Gastrocnemius medialis (tissue), 4 donors: Measurements from ENCODE around the gene ADIRF. TPM values are rescaled to one million over a fixed set of nuclear protein-coding genes. Genes with fewer than 3 reads are reported as not detected.
"Not testable (repeated sequence)": the region's sequence is repeated elsewhere in the genome, so short reads cannot be mapped to it uniquely, and the experiment has no call there.

Source experiments
- ATAC-seq, 2 donors: fragments of 150-250 bp; one replicate each; pipeline ENCODE4 v1.9.1; 2016
- DNase-seq, 2 donors: peaks; one replicate each; pipeline ENCODE4 v3.0.0-alpha.2; 2019
- H3K27ac ChIP-seq, 4 donors: fragments of 200-600 bp; sonication (generic); 1 replicate in 1 of 4; 2 replicates in 3 of 4; pipeline ENCODE4 v1.5.1; 2016 to 2018; ENCODE audit warnings: mild to moderate bottlenecking in 2 of 4, moderate library complexity in 1 of 4
- H3K27me3 ChIP-seq, 3 donors: fragments of 200-600 bp; sonication (generic) in 2 of 3; 1 replicate in 1 of 3; 2 replicates in 2 of 3; pipeline versions ENCODE4 v1.5.1 to v1.6.0; 2016 to 2019; ENCODE audit warnings: mild to moderate bottlenecking in 1 of 3, moderate library complexity in 1 of 3
- H3K36me3 ChIP-seq, 2 donors: fragments of 200-600 bp; sonication (generic) in 1 of 2; one replicate each; pipeline ENCODE4 v1.5.1; 2017 to 2018
- H3K4me1 ChIP-seq, 2 donors: fragments of 200-600 bp; sonication (generic) in 1 of 2; one replicate each; pipeline ENCODE4 v1.5.1; 2016 to 2017; ENCODE audit warnings: mild to moderate bottlenecking in 2 of 2
- H3K4me3 ChIP-seq, 4 donors: fragments of 200-600 bp; sonication (generic) in 3 of 4; 1 replicate in 1 of 4; 2 replicates in 3 of 4; pipeline ENCODE4 v1.5.1; 2016 to 2019; ENCODE audit warnings: mild to moderate bottlenecking in 2 of 4
- H3K9me3 ChIP-seq, 3 donors: fragments of 200-600 bp; sonication (generic) in 2 of 3; 1 replicate in 1 of 3; 2 replicates in 2 of 3; pipeline ENCODE4 v1.5.1; 2016 to 2019
- POLR2A ChIP-seq, 2 donors: fragments of 450-650 bp; IDR thresholded peaks; one replicate each; pipeline ENCODE4 v1.6.1; 2017; ENCODE audit warnings: antibody characterized with exemption in 2 of 2, mild to moderate bottlenecking in 2 of 2, moderate library complexity in 2 of 2
- in situ Hi-C, 4 donors: fragments of 200-750 bp; cut with MboI; loops; one replicate each; pipeline versions ENCODE4 v1.15.0 to v1.8.0; 2017; ENCODE audit warnings: low sequenced_read_pairs in 4 of 4
- intact Hi-C: fragments of 100-400 bp; cut with DNase I; formaldehyde crosslinking; loops from one replicate; pipeline ENCODE4 v1.15.1; 2023; ENCODE audit warnings: low total_unique reads
- total RNA-seq, 4 donors: library from RNA; depleted of rRNA; stranded (reverse); fragments of >200 nt; gene quantifications; one replicate each; pipeline versions ENCODE4 v1.1.0 to v1.2.3, GENCODE V29; 2016
- TF ChIP-seq, protein P1 (sequence below), 5 experiments: fragments of 450-650 bp in 3 of 5; fragments of 200-600 bp in 2 of 5; sonication (generic) in 2 of 5; IDR thresholded peaks in 4 of 5; conservative IDR thresholded peaks in 1 of 5; 1 replicate in 4 of 5; 2 replicates in 1 of 5; pipeline ENCODE4 v1.5.1; 2016 to 2019; ENCODE audit warnings: antibody characterized with exemption in 5 of 5, mild to moderate bottlenecking in 3 of 5, moderate library complexity in 3 of 5

The ADIRF gene
- total RNA-seq, 4 donors from 2014 or later = 20.1 to 51.2 (median 31.0) TPM

DNA sequence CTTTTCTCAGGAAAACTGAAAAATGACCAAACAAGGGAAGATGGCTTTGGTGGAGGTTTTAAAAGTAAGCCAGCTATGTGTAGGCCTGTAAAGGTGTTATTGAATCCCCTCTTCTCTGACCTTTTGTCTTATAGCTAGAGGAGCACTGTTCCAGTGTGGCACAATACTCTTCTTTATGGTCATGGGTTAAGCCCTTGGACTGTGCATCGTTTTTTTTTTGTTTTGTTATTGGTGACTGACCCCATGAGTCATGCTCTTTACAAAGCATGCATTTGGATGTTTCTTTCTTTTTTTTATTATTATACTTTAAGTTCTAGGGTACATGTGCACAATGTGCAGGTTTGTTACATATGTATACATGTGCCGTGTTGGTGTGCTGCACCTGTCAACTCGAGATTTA is 32.2 kb downstream of the ADIRF start:
- H3K36me3 ChIP-seq = no peaks in the 10 kb centered on the region
- H3K27me3 ChIP-seq = no peaks in the 10 kb centered on the region
- intact Hi-C loops = no loop called here
- DNase-seq (no peak), ATAC-seq (no peak)
- no peaks in the 10 kb centered on the region for H3K4me1 ChIP-seq
- H3K27ac ChIP-seq = no peak overlapping the region
- TF ChIP-seq, protein P1, sequence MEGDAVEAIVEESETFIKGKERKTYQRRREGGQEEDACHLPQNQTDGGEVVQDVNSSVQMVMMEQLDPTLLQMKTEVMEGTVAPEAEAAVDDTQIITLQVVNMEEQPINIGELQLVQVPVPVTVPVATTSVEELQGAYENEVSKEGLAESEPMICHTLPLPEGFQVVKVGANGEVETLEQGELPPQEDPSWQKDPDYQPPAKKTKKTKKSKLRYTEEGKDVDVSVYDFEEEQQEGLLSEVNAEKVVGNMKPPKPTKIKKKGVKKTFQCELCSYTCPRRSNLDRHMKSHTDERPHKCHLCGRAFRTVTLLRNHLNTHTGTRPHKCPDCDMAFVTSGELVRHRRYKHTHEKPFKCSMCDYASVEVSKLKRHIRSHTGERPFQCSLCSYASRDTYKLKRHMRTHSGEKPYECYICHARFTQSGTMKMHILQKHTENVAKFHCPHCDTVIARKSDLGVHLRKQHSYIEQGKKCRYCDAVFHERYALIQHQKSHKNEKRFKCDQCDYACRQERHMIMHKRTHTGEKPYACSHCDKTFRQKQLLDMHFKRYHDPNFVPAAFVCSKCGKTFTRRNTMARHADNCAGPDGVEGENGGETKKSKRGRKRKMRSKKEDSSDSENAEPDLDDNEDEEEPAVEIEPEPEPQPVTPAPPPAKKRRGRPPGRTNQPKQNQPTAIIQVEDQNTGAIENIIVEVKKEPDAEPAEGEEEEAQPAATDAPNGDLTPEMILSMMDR (IDR thresholded peaks at IDR 0.05 in 4 of 5, conservative IDR thresholded peaks at IDR 0.05 in 1 of 5) = no peak
- no peak for TF ChIP-seq POLR2A (IDR thresholded peaks at IDR 0.05)
- H3K4me3 ChIP-seq = no peak overlapping the region
- in situ Hi-C loops = no loop called here
- H3K9me3 ChIP-seq = no peaks in the 10 kb centered on the region

DNA sequence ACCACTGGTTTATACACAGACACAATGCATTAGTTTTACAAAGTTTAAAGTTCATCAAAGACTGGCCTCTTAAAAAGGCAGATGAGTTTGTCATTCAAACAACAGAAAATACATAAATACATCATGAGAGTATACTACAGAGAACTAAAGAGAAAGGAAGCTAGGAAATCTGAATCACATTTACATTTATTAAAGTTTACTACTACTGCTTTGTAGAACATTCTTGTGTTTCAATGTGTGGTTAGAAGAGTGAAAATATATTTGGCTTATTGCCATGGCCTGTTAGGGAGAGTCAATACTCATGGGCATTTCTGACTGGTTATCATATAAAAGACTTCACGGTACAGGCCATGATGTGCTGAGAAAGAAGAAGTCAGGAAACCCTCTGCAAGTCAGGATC is 38.8 kb downstream of the ADIRF start:
- H3K4me1 ChIP-seq, H3K27me3 ChIP-seq, ATAC-seq, in situ Hi-C loops, H3K9me3 ChIP-seq, H3K27ac ChIP-seq, H3K4me3 ChIP-seq, DNase-seq, H3K36me3 ChIP-seq, intact Hi-C loops: not testable (repeated sequence)

DNA sequence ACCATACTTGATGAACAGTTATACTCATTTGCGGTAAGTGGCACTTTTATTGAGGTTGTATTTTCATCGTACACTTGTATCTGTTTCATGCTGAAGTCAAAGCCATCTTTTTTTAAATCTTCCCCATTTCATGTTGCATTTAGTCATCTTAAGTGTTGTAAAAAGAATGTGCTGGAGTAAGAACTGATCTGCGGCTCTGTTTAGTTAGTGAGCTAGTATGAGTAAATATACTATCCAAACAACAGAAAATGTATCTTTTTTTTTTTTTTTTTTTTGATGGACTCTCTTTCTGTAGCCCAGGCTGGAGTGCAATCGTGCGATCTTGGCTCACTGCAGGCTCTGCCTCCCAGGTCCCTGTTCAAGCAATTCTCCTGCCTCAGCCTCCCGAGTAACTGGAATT is 39.4 kb downstream of the ADIRF start:
- H3K4me3 ChIP-seq, H3K36me3 ChIP-seq, intact Hi-C loops, DNase-seq, H3K9me3 ChIP-seq, H3K27me3 ChIP-seq, in situ Hi-C loops, H3K4me1 ChIP-seq, ATAC-seq, H3K27ac ChIP-seq: not testable (repeated sequence)

DNA sequence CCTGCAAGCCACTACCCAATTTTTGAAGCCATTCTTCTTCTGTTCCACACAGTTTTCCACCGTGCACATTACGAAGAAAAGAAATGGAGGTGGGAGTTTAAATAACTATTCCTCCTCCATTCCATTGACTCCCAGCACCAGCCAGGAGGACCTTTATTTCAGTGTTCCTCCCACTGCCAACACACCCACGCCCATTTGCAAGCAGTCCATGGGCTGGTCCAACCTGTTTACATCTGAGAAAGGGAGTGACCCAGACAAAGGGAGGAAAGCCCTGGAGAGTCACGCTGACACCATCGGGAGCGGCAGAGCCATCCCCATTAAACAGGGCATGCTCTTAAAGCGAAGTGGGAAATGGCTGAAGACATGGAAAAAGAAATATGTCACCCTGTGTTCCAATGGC is 40.0 kb downstream of the ADIRF start:
- H3K4me1 ChIP-seq, ATAC-seq, H3K4me3 ChIP-seq, DNase-seq, H3K36me3 ChIP-seq, in situ Hi-C loops, H3K27ac ChIP-seq, H3K27me3 ChIP-seq, H3K9me3 ChIP-seq, intact Hi-C loops: not testable (repeated sequence)

DNA sequence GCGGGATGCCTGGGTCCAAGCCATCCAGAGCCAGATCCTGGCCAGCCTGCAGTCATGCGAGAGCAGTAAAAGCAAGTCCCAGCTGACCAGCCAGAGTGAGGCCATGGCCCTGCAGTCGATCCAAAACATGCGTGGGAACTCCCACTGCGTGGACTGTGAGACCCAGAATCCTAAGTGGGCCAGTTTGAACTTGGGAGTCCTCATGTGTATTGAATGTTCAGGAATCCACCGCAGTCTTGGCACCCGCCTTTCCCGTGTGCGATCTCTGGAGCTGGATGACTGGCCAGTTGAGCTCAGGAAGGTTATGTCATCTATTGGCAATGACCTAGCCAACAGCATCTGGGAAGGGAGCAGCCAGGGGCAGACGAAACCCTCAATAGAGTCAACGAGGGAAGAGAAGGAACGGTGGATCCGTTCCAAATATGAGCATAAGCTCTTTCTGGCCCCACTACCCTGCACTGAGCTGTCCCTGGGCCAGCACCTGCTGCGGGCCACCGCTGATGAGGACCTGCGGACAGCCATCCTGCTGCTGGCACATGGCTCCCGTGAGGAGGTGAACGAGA is 40.9 kb downstream of the ADIRF start:
- H3K27me3 ChIP-seq, H3K4me3 ChIP-seq, H3K27ac ChIP-seq, in situ Hi-C loops, H3K9me3 ChIP-seq, ATAC-seq, intact Hi-C loops, H3K4me1 ChIP-seq, H3K36me3 ChIP-seq: not testable (repeated sequence)
- peak in 1 of 2 donors; percentile 20 for DNase-seq

DNA sequence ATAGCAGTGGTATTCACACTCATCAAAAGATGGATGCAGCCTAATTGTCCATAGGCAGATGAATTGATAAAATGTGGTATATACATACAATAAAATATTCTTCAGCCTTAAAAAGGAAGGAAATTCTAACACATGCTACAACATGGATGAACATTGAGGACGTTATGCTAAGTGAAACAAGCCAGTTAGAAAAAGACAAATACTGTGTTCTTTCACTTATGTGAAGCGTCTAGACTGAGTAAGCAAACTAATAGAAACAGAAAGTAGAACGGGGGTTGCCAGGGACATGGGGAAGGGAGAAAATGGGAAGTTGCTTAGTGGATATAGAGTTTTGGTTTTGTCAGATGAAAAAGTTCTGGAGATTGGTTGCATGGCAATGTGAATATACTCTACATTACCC is 45.2 kb downstream of the ADIRF start:
- DNase-seq, H3K27me3 ChIP-seq, H3K9me3 ChIP-seq, in situ Hi-C loops, ATAC-seq, intact Hi-C loops, H3K4me3 ChIP-seq, H3K27ac ChIP-seq, H3K36me3 ChIP-seq, H3K4me1 ChIP-seq: not testable (repeated sequence)

DNA sequence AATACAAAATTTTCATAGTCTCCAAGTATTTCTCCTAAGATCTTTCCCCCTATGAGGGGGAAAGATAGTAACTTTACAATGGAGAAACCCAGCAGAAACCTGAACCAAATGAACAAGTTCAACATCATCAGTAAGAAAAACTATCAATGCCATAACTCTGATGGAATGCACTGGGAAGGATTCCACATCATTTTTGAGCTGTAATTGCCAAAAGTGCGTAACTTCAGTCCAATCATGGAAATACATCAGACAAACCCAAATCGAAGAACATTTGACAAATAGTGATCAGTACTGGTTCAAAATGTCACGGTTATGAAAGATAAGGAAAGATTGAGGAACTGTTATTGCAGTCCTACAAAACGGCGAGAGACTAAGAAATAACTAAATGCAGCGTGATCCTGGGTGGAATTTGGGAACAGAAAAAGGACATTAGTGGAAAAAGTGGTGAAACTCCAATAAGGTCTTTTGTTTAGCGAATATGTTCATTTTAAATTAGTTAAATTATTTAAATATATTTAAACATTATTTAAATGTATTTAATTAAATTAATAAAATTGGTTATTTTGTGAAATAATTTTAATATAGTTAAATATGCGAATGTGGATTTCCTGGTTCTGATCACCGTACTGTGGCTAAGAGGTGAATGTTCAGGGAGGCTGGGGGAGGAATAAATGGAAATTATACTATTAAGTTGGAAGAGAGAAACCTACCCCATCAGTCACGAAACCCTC is 46.9 kb downstream of the ADIRF start:
- H3K4me1 ChIP-seq, H3K27ac ChIP-seq, H3K27me3 ChIP-seq, DNase-seq, H3K36me3 ChIP-seq, H3K4me3 ChIP-seq, H3K9me3 ChIP-seq, ATAC-seq, intact Hi-C loops, in situ Hi-C loops: not testable (repeated sequence)

DNA sequence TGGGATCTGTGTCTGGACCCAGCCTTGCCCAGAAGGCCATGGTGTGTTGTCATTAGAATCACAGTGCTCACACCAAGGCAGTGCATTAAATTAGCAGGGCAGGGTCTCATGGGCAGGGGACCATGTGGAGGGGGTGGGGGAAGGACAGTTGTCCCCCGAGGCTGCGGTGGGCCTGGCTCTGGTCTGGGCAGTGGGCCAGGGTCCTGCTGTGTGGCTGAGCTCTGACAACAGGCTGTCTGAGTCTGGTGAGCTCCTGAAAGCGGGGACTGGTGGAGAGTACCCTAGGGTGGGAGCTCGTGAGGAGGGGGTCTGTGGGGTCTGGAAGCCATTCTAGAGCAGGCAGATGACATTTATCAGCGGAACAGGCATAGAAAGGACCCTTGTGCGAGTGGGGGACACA is 49.8 kb downstream of the ADIRF start:
- H3K9me3 ChIP-seq, in situ Hi-C loops, ATAC-seq, H3K36me3 ChIP-seq, H3K4me3 ChIP-seq, H3K4me1 ChIP-seq, H3K27ac ChIP-seq, H3K27me3 ChIP-seq, DNase-seq, intact Hi-C loops: not testable (repeated sequence)

DNA sequence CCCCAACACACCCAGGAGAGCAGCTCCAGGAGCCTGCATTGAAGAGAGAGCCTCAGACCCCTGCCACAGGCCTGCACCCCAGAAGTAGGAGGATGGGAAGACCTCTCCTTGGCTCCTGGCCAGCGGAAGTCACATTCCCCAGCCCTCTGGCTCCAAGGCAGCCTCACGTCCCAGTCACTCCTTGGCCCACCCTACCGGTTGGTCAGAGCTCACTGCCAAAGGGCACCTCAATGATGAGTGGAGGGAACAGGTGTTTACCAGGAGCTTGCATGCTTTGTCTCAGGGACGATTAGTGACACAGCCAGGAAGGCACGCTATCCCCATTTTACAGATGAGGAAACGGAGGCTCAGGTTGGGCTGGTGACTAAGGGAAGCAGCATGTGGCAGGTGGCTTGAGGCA is 50.8 kb downstream of the ADIRF start:
- in situ Hi-C loops = not testable (repeated sequence)

DNA sequence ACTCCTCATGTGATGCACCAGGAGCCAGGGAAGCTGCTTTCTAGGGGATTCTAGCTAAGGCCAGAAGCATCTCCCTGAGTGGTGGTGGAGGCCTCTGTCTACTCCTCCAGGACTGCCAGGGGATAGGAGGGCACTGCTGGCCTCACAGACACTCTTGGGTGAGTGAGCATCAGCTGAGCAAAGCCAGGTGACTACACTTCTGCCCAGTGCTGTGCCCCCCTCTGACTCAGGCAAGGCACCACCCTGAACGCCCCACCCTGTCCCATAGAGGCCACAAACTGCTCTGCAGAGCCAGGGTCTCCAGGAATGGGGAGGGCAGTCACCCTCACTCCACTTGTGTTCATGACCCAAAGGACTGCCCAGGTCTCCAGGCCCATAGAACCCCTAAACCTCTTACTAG is 51.2 kb downstream of the ADIRF start:
- H3K36me3 ChIP-seq, H3K27ac ChIP-seq, in situ Hi-C loops, ATAC-seq, intact Hi-C loops, H3K4me1 ChIP-seq, H3K9me3 ChIP-seq, H3K27me3 ChIP-seq, DNase-seq, H3K4me3 ChIP-seq: not testable (repeated sequence)

More for the DNA sequence above, 50.8 kb downstream of the ADIRF start:
- H3K27ac ChIP-seq, DNase-seq, H3K4me1 ChIP-seq, H3K4me3 ChIP-seq, H3K36me3 ChIP-seq, ATAC-seq, H3K27me3 ChIP-seq, intact Hi-C loops, H3K9me3 ChIP-seq: not testable (repeated sequence)

DNA sequence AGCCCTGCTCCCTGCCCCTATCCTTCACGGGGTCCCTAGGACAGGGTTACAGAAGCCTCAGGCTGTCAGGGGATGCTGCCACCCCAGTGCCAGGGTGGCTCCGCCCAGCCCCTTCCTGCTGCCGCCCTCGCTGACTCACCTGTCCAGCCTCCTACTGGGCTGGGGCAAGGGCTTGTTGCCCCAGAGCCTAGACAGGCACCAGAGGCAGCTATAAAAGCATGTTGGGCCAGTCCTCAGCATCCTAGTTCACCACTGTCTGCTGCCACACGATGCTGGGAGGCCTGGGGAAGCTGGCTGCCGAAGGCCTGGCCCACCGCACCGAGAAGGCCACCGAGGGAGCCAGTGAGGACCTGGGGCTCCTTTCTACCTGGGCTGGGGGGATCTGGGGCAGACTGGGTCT is 51.8 kb downstream of the ADIRF start, which contains the start of gene FAM25A:
FAM25A (plus strand) TSS at position 239 of the 400 bp plus-strand sequence; CDS start at position 270, 31 bp downstream.
- H3K4me3 ChIP-seq, H3K4me1 ChIP-seq, DNase-seq, H3K36me3 ChIP-seq, H3K9me3 ChIP-seq, H3K27ac ChIP-seq, ATAC-seq, H3K27me3 ChIP-seq, in situ Hi-C loops, intact Hi-C loops: not testable (repeated sequence)
